NT2/D1 (cell line): ENCODE results near the gene PGLYRP3.

ENCODE experiments used
- SUZ12 ChIP-seq: IDR thresholded peaks from 2 replicates; pipeline ENCODE4 v1.6.1; 2011; ENCODE audit not compliant: insufficient read length, insufficient read depth; ENCODE audit errors: extremely low read depth
- YY1 ChIP-seq: IDR thresholded peaks from 2 replicates; pipeline ENCODE4 v1.6.1; 2011; ENCODE audit not compliant: insufficient read length, insufficient read depth
- ZNF274 ChIP-seq: IDR thresholded peaks from 2 replicates; pipeline ENCODE4 v1.6.1; 2011; ENCODE audit warnings: mild to moderate bottlenecking, low read depth, low read length

GRCh38 chr1:153250166-153250565 lies 62.6 kb downstream of the PGLYRP3 start:
- no peak for TF ChIP-seq SUZ12
- no peak for TF ChIP-seq YY1
- no peak for TF ChIP-seq ZNF274
